HepG2 (cell line): Measurements from ENCODE around the gene PAMR1. TPM values are rescaled to one million over a fixed set of nuclear protein-coding genes. Genes with fewer than 3 reads are reported as not detected.

Experiments
- ATAC-seq: fragments of 200-7000 bp; cut with Tn5 transposase; 3 replicates; pipeline ENCODE4 v1.9.1; 2020; ENCODE audit warnings: mild to moderate bottlenecking, moderate library complexity
- BruUV-seq: library from RNA; stranded (reverse); fragments of 400-500 nt; replicated peaks from 2 replicates; lab custom pipeline; 2021; lab: Mats Ljungman, UMichigan
- CTCF ChIA-PET: fragments of 300-600 bp; formaldehyde crosslinking; extraction: SDS; loops from one replicate; lab custom pipeline; 2021; ENCODE audit warnings: low total read pairs, inconsistent platforms, low intra/inter-chr PET ratio; lab: Yijun Ruan, JAX
- POLR2A ChIA-PET: fragments of 350-600 bp; sonication (Branson Sonifier 250); formaldehyde crosslinking; loops from one replicate; lab custom pipeline; 2020; ENCODE audit warnings: antibody characterized with exemption, inconsistent platforms; lab: Yijun Ruan, JAX
- DNase-seq: peaks from one replicate; pipeline ENCODE4 v3.0.0-alpha.2; 2015; ENCODE audit warnings: low spot score
- FAIRE-seq: peaks from 3 replicates; lab custom pipeline; 2011; peaks lifted over from hg19 to GRCh38; lab: Jason Lieb, UNC
- H2AFZ ChIP-seq: one replicate; pipeline ENCODE4 v1.6.1; 2011; ENCODE audit warnings: low read length, inconsistent platforms
- H3K27ac ChIP-seq: fragments of 300-600 bp; 3 replicates; pipeline ENCODE4 v1.8.0; 2011; ENCODE audit warnings: mixed run types, mild to moderate bottlenecking, mixed read lengths, low read length, inconsistent platforms; ENCODE audit not compliant: insufficient read depth; ENCODE audit errors: extremely low read length
- H3K27me3 ChIP-seq, 2 experiments: fragments of 200-600 bp in 1 of 2; 2 replicates in 1 of 2; 3 replicates in 1 of 2; pipeline versions ENCODE4 v1.6.0 to v1.8.0; 2011; ENCODE audit warnings: low read length in 2 of 2, mild to moderate bottlenecking in 2 of 2, moderate library complexity in 2 of 2, inconsistent platforms in 1 of 2; ENCODE audit not compliant: insufficient read depth in 2 of 2, control insufficient read depth in 1 of 2
- H3K36me3 ChIP-seq, 2 experiments: fragments of 200-600 bp in 1 of 2; replicated peaks in 1 of 2; 2 replicates in 1 of 2; 3 replicates in 1 of 2; pipeline versions ENCODE4 v1.5.1 to v1.8.0; 2011; ENCODE audit warnings: low read length in 2 of 2, inconsistent platforms in 1 of 2; ENCODE audit not compliant: insufficient read depth in 2 of 2, control insufficient read depth in 1 of 2
- H3K4me1 ChIP-seq: 2 replicates; pipeline ENCODE4 v1.5.1; 2012; ENCODE audit warnings: low read length, inconsistent platforms; ENCODE audit not compliant: insufficient read depth
- H3K4me2 ChIP-seq: 2 replicates; pipeline ENCODE4 v1.6.0; 2011; ENCODE audit warnings: low read depth, low read length, inconsistent platforms
- H3K4me3 ChIP-seq, 3 experiments: fragments of 200-600 bp in 1 of 3; sonication (generic), shearing (Covaris generic) in 1 of 3; replicated peaks in 1 of 3; 2 replicates each; pipeline ENCODE4 v1.5.1; 2011 to 2016; ENCODE audit warnings: low read length in 3 of 3, inconsistent platforms in 2 of 3, low read depth in 2 of 3, mild to moderate bottlenecking in 2 of 3, control low read depth in 1 of 3, mixed read lengths in 1 of 3; ENCODE audit not compliant: insufficient read depth in 1 of 3
- H3K79me2 ChIP-seq: one replicate; pipeline ENCODE4 v1.6.1; 2011; ENCODE audit warnings: low read length, inconsistent platforms; ENCODE audit not compliant: insufficient read depth
- H3K9ac ChIP-seq: 2 replicates; pipeline ENCODE4 v1.6.0; 2011; ENCODE audit warnings: mild to moderate bottlenecking, low read depth, low read length, inconsistent platforms; ENCODE audit not compliant: insufficient read depth
- H3K9me3 ChIP-seq: 2 replicates; pipeline ENCODE4 v1.5.1; 2012; ENCODE audit warnings: mild to moderate bottlenecking, low read length
- H4K20me1 ChIP-seq: 2 replicates; pipeline ENCODE4 v1.6.0; 2011; ENCODE audit warnings: inconsistent platforms, mild to moderate bottlenecking, low read length, moderate library complexity; ENCODE audit not compliant: insufficient read depth
- BCL6 ChIP-seq: IDR thresholded peaks from 2 replicates; pipeline ENCODE4 v1.6.1; 2016; ENCODE audit warnings: missing genetic modification reagents, missing compliant biosample characterization
- BORCS8-MEF2B ChIP-seq: sonication (generic); formaldehyde crosslinking; IDR thresholded peaks from 2 replicates; pipeline ENCODE4 v1.8.0; 2022; ENCODE audit warnings: mild to moderate bottlenecking, missing genetic modification reagents
- FOXP1 ChIP-seq, 2 experiments: fragments of 450-650 bp in 1 of 2; IDR thresholded peaks; 2 replicates each; pipeline ENCODE4 v1.6.1; 2017 to 2018; ENCODE audit warnings: antibody characterized with exemption in 1 of 2
- HMG20B ChIP-seq: conservative IDR thresholded peaks from 2 replicates; pipeline ENCODE4 v1.6.1; 2016; ENCODE audit warnings: missing genetic modification reagents, missing compliant biosample characterization
- HOXA9 ChIP-seq: sonication (generic); formaldehyde crosslinking; IDR thresholded peaks from 2 replicates; pipeline ENCODE4 v1.8.1; 2022; ENCODE audit warnings: missing genetic modification reagents, mild to moderate bottlenecking, moderate library complexity, borderline replicate concordance
- MED13 ChIP-seq: sonication (generic); formaldehyde crosslinking; IDR thresholded peaks from 2 replicates; pipeline ENCODE4 v1.5.0; 2020; ENCODE audit warnings: missing genetic modification reagents
- MTERF4 ChIP-seq: sonication (generic); formaldehyde crosslinking; IDR thresholded peaks from 2 replicates; pipeline ENCODE4 v1.8.0; 2023; ENCODE audit warnings: mild to moderate bottlenecking, missing genetic modification reagents
- NR2C2 ChIP-seq: sonication (generic); formaldehyde crosslinking; IDR thresholded peaks from 2 replicates; pipeline ENCODE4 v1.4.0; 2020; ENCODE audit warnings: missing genetic modification reagents, mild to moderate bottlenecking, moderate library complexity, borderline replicate concordance
- PRMT3 ChIP-seq: sonication (generic); formaldehyde crosslinking; IDR thresholded peaks from 2 replicates; pipeline ENCODE4 v1.8.1; 2022; ENCODE audit warnings: low read depth, mild to moderate bottlenecking, moderate library complexity, missing genetic modification reagents, borderline replicate concordance
- SMAD1 ChIP-seq: sonication (generic); formaldehyde crosslinking; IDR thresholded peaks from 2 replicates; pipeline ENCODE4 v1.4.0; 2020; ENCODE audit warnings: missing genetic modification reagents, low read depth, mild to moderate bottlenecking, borderline replicate concordance
- SP140L ChIP-seq: sonication (generic); formaldehyde crosslinking; IDR thresholded peaks from 2 replicates; pipeline ENCODE4 v1.4.0; 2020; ENCODE audit warnings: missing genetic modification reagents, borderline replicate concordance
- SPEN ChIP-seq: sonication (generic); formaldehyde crosslinking; IDR thresholded peaks from 2 replicates; pipeline ENCODE4 v1.5.1; 2020; ENCODE audit warnings: low read depth, mild to moderate bottlenecking, missing genetic modification reagents
- STAT5B ChIP-seq: sonication (generic); formaldehyde crosslinking; IDR thresholded peaks from 2 replicates; pipeline ENCODE4 v1.4.0; 2020; ENCODE audit warnings: missing genetic modification reagents
- ZBTB2 ChIP-seq: sonication (generic); formaldehyde crosslinking; IDR thresholded peaks from 2 replicates; pipeline ENCODE4 v1.8.0; 2022; ENCODE audit warnings: low read depth, missing genetic modification reagents
- ZBTB26 ChIP-seq: IDR thresholded peaks from 2 replicates; pipeline ENCODE4 v1.6.1; 2016; ENCODE audit warnings: missing compliant biosample characterization, missing genetic modification reagents, borderline replicate concordance
- ZNF12 ChIP-seq: sonication (generic); formaldehyde crosslinking; IDR thresholded peaks from 2 replicates; pipeline ENCODE4 v1.5.0; 2020; ENCODE audit warnings: missing genetic modification reagents
- ZNF263 ChIP-seq: sonication (generic); formaldehyde crosslinking; IDR thresholded peaks from 2 replicates; pipeline ENCODE4 v1.4.0; 2020; ENCODE audit warnings: missing genetic modification reagents
- ZNF44 ChIP-seq: sonication (generic); formaldehyde crosslinking; IDR thresholded peaks from 2 replicates; pipeline ENCODE4 v1.5.1; 2020; ENCODE audit warnings: mild to moderate bottlenecking, missing genetic modification reagents
- ZNF629 ChIP-seq: sonication (generic); formaldehyde crosslinking; conservative IDR thresholded peaks from 2 replicates; pipeline ENCODE4 v1.5.0; 2020; ENCODE audit warnings: missing genetic modification reagents
- ZNF761 ChIP-seq: sonication (generic); formaldehyde crosslinking; conservative IDR thresholded peaks from 2 replicates; pipeline ENCODE4 v1.4.0; 2020; ENCODE audit warnings: mild to moderate bottlenecking, missing genetic modification reagents
- ZNF768 ChIP-seq: sonication (generic); formaldehyde crosslinking; IDR thresholded peaks from 2 replicates; pipeline ENCODE4 v1.4.0; 2020; ENCODE audit warnings: missing genetic modification reagents
- WGBS: methylation state at CpG from one replicate; pipeline ENCODE4 v1.1.6; 2017; ENCODE audit warnings: low lambda C conversion rate; 5-methylcytosine and 5-hydroxymethylcytosine counted together
- in situ Hi-C: cut with HindIII; loops from 2 replicates; pipeline ENCODE4 v1.10.0; 2017; ENCODE audit warnings: low pct_unique_long_range_greater_than_20kb; ENCODE audit not compliant: extremely low pct_ligation_motif_present
- intact Hi-C: fragments of 100-400 bp; cut with micrococcal nuclease; formaldehyde crosslinking; loops from one replicate; pipeline ENCODE4 v1.10.0; 2022; ENCODE audit not compliant: unreplicated experiment
- polyA plus RNA-seq, 8 experiments: library from polyadenylated mRNA; depleted of rRNA in 3 of 8; stranded (reverse) in 7 of 8; unstranded in 1 of 8; fragments of >200 nt; fragmentation: Illumina TruSeq in 4 of 8; extraction: Trizol in 4 of 8; gene quantifications; 2 replicates each; pipeline versions ENCODE4 v1.2.1 to v1.2.3, GENCODE V29; 2011 to 2016; ENCODE audit warnings: low read depth in 4 of 8, missing spikeins in 1 of 8, mixed read lengths in 1 of 8; ENCODE audit not compliant: insufficient read depth in 1 of 8
- total RNA-seq, 5 experiments: library from RNA; depleted of rRNA; stranded (reverse); fragments of >200 nt; fragmentation: Illumina TruSeq; extraction: Trizol; gene quantifications; 2 replicates each; pipeline ENCODE4 v1.2.3, GENCODE V29; 2016; ENCODE audit warnings: low read depth in 1 of 5

Gene PAMR1
- total and polyA plus RNA-seq, 2 of the 13 experiments (the other 11 are each of a cell fraction or from before 2014, with no cell fraction given): not detected

GRCh38 chr11:35389112-35389511 lies 136.3 kb downstream of the PAMR1 start (continued):
- TF ChIP-seq NR2C2 (CRISPR knock-in tag): no peak
- TF ChIP-seq ZNF12: no peak
- TF ChIP-seq BORCS8-MEF2B (CRISPR knock-in tag): no peak
- no peak for TF ChIP-seq MED13 (CRISPR knock-in tag)
- no peak for TF ChIP-seq ZNF263
- TF ChIP-seq HOXA9 (CRISPR knock-in tag): no peak
- no peak for TF ChIP-seq SMAD1 (CRISPR knock-in tag)
- TF ChIP-seq HMG20B (CRISPR knock-in tag): no peak
- TF ChIP-seq BCL6 (CRISPR knock-in tag): no peak
- no peak for TF ChIP-seq ZBTB2 (CRISPR knock-in tag)
- TF ChIP-seq SP140L (CRISPR knock-in tag): no peak

- H3K36me3 ChIP-seq: no peaks in the 10 kb centered on the region
- no peaks in the 10 kb centered on the region for H3K79me2 ChIP-seq
- CTCF ChIA-PET: no interaction called here
- H3K27ac ChIP-seq: no peak overlapping the region
- FAIRE-seq: no peak
- H3K4me3 ChIP-seq: no peak overlapping the region
- WGBS: 52% methylated on average over 5 of the region's 5 CpGs
- no TSS peak for BruUV-seq
- H3K9me3 ChIP-seq: no peaks in the 10 kb centered on the region
- H4K20me1 ChIP-seq: no peaks in the 10 kb centered on the region
- H3K4me2 ChIP-seq: no peak overlapping the region
- intact Hi-C loops: no loop called here
- H3K4me1 ChIP-seq: peaks cover 30% of the 10 kb centered on the region
- no peak for ATAC-seq
- in situ Hi-C loops: loop anchor here (10.0 to 25.0 kb wide), 3 partner anchors 463 to 1026 kb away; partner anchors contain the start of gene ABTB2
- no peak overlapping the region for H3K9ac ChIP-seq
- 0 out of 5 replicates have a peak, but pooled peaks cover 0 to 3% of the 10 kb centered on the region in 2 experiments for H3K27me3 ChIP-seq
- POLR2A ChIA-PET: interaction anchor here (1.3 kb wide), 1 partner anchor 461 kb away, joined by 3 read pairs; no protein-coding TSS in a partner anchor
- DNase-seq: no peak
- no peak overlapping the region for H2AFZ ChIP-seq
- TF ChIP-seq ZBTB26 (CRISPR knock-in tag): no peak
- TF ChIP-seq SPEN (CRISPR knock-in tag): no peak
- no peak for TF ChIP-seq ZNF44 (CRISPR knock-in tag)
- TF ChIP-seq ZNF629: no peak
- no peak for TF ChIP-seq ZNF768
- TF ChIP-seq ZNF761: no peak
- TF ChIP-seq PRMT3 (CRISPR knock-in tag): no peak
- TF ChIP-seq STAT5B (CRISPR knock-in tag): no peak
- no peak for TF ChIP-seq FOXP1 (IDR thresholded peaks at IDR 0.05)
- no peak for TF ChIP-seq FOXP1 (CRISPR knock-in tag; IDR thresholded peaks at IDR 0.05)
- TF ChIP-seq MTERF4 (CRISPR knock-in tag): no peak
These were observed 137.4 kb downstream of the PAMR1 start for GRCh38 chr11:35388061-35388460.
